Vagina (tissue), 2 donors: Measurements from ENCODE around the gene RANBP10. TPM values are rescaled to one million over a fixed set of nuclear protein-coding genes. Genes with fewer than 3 reads are reported as not detected.

Source experiments
- DNase-seq, 2 donors: peaks; one replicate each; pipeline ENCODE4 v3.0.0-alpha.2; 2017; ENCODE audit errors: extremely low spot score in 2 of 2
- H3K27ac ChIP-seq: fragments of 200-600 bp; sonication (generic); one replicate; pipeline ENCODE4 v1.5.1; 2019
- H3K27me3 ChIP-seq: fragments of 200-600 bp; sonication (generic); one replicate; pipeline ENCODE4 v1.5.1; 2019
- H3K36me3 ChIP-seq, 2 donors: fragments of 200-600 bp; sonication (generic); one replicate each; pipeline ENCODE4 v1.5.1; 2017 to 2019
- H3K4me1 ChIP-seq: fragments of 200-600 bp; sonication (generic); one replicate; pipeline ENCODE4 v1.5.1; 2019
- H3K4me3 ChIP-seq, 2 donors: fragments of 200-600 bp; sonication (generic); 1 replicate in 1 of 2; 2 replicates in 1 of 2; pipeline ENCODE4 v1.5.1; 2016 to 2019
- H3K9me3 ChIP-seq: fragments of 200-600 bp; sonication (generic); one replicate; pipeline ENCODE4 v1.5.1; 2019
- CTCF ChIP-seq, 3 experiments: fragments of 450-650 bp in 2 of 3; fragments of 200-600 bp in 1 of 3; sonication (generic) in 1 of 3; IDR thresholded peaks; one replicate each; pipeline ENCODE4 v1.5.1; 2017 to 2019; ENCODE audit warnings: antibody characterized with exemption in 3 of 3, mild to moderate bottlenecking in 2 of 3, moderate library complexity in 2 of 3
- POLR2A ChIP-seq, 2 donors: fragments of 450-650 bp; IDR thresholded peaks; one replicate each; pipeline ENCODE4 v1.6.1; 2017; ENCODE audit warnings: antibody characterized with exemption in 2 of 2, mild to moderate bottlenecking in 2 of 2, moderate library complexity in 2 of 2
- POLR2AphosphoS5 ChIP-seq, 2 donors: sonication (generic); formaldehyde crosslinking; IDR thresholded peaks; one replicate each; pipeline ENCODE4 v1.9.0; 2017; ENCODE audit warnings: antibody characterized with exemption in 2 of 2, mild to moderate bottlenecking in 2 of 2, low read depth in 1 of 2; ENCODE audit not compliant: insufficient read depth in 1 of 2
- intact Hi-C: fragments of 100-400 bp; cut with DNase I; formaldehyde crosslinking; loops from one replicate; pipeline ENCODE4 v1.15.1; 2023
- total RNA-seq: library from RNA; depleted of rRNA; stranded (reverse); fragments of >200 nt; gene quantifications from one replicate; pipeline ENCODE4 v1.2.3, GENCODE V29; 2016

The RANBP10 gene
- total RNA-seq, 1 donor from 2014 or later, result 17.9 TPM

- intact Hi-C loops, result no loop called here
- H3K9me3 ChIP-seq, result no peaks in the 10 kb centered on the region
- peaks cover 50% of the 10 kb centered on the region for H3K4me1 ChIP-seq
- H3K4me3 ChIP-seq, result peak overlapping the region; percentile 99 to 100
- peak in 1 of 2 donors; percentile 89 for DNase-seq
- H3K27me3 ChIP-seq, result no peaks in the 10 kb centered on the region
- peak overlapping the region; percentile 89 for H3K27ac ChIP-seq
- no peak for TF ChIP-seq CTCF (IDR thresholded peaks at IDR 0.05)
- TF ChIP-seq POLR2AphosphoS5 (IDR thresholded peaks at IDR 0.05; ENCODE audit: insufficient read depth in 1 of 2, low read depth in 1 of 2), result no peak
- TF ChIP-seq POLR2A (IDR thresholded peaks at IDR 0.05), result no peak
- H3K36me3 ChIP-seq, result peaks cover 0 to 7% of the 10 kb centered on the region in 2 donors
Measured at GRCh38 chr16:67805718-67806427, 487 bp downstream of the RANBP10 start.

- Histone ChIP-seq H3K4me1 (peaks cover 59% of the 10 kb centered on the region), H3K27ac (peak overlapping the region; percentile 89), H3K4me3 (peak overlapping the region; percentile 99 to 100), H3K36me3 (peaks cover 0 to 7% of the 10 kb centered on the region in 2 donors), H3K9me3 (no peaks in the 10 kb centered on the region), H3K27me3 (no peaks in the 10 kb centered on the region)
- no peak for DNase-seq
- TF ChIP-seq POLR2AphosphoS5 (IDR thresholded peaks at IDR 0.05; ENCODE audit: insufficient read depth in 1 of 2, low read depth in 1 of 2) (no peak), POLR2A (IDR thresholded peaks at IDR 0.05) (no peak), CTCF (IDR thresholded peaks at IDR 0.05) (no peak)
- intact Hi-C loops, result no loop called here
Measured at GRCh38 chr16:67804853-67805542, 1.4 kb downstream of the RANBP10 start.

- intact Hi-C loops, result no loop called here
- Histone ChIP-seq H3K36me3 (peaks cover 0 to 8% of the 10 kb centered on the region in 2 donors), H3K4me1 (peaks cover 64% of the 10 kb centered on the region), H3K27me3 (no peaks in the 10 kb centered on the region), H3K9me3 (no peaks in the 10 kb centered on the region), H3K27ac (no peak overlapping the region), H3K4me3 (no peak overlapping the region)
- TF ChIP-seq POLR2A (IDR thresholded peaks at IDR 0.05) (no peak), POLR2AphosphoS5 (IDR thresholded peaks at IDR 0.05; ENCODE audit: insufficient read depth in 1 of 2, low read depth in 1 of 2) (no peak), CTCF (IDR thresholded peaks at IDR 0.05) (no peak)
- DNase-seq, result no peak
Measured at GRCh38 chr16:67803894-67804293, 2.5 kb downstream of the RANBP10 start.

GRCh38 chr16:67801883-67802282, 4.5 kb downstream of the RANBP10 start:
- no peaks in the 10 kb centered on the region for H3K9me3 ChIP-seq
- no peaks in the 10 kb centered on the region for H3K27me3 ChIP-seq
- intact Hi-C loops, result no loop called here
- TF ChIP-seq POLR2A (IDR thresholded peaks at IDR 0.05) (no peak), POLR2AphosphoS5 (IDR thresholded peaks at IDR 0.05; ENCODE audit: insufficient read depth in 1 of 2, low read depth in 1 of 2) (no peak), CTCF (IDR thresholded peaks at IDR 0.05) (no peak)
- peaks cover 57% of the 10 kb centered on the region for H3K4me1 ChIP-seq
- H3K36me3 ChIP-seq, result peaks cover 0 to 12% of the 10 kb centered on the region in 2 donors
- DNase-seq, result no peak
- H3K4me3 ChIP-seq, result no peak overlapping the region
- H3K27ac ChIP-seq, result no peak overlapping the region

- intact Hi-C loops, result no loop called here
- Histone ChIP-seq H3K27ac (no peak overlapping the region), H3K9me3 (no peaks in the 10 kb centered on the region), H3K4me1 (peaks cover 57% of the 10 kb centered on the region), H3K36me3 (peaks cover 0 to 12% of the 10 kb centered on the region in 2 donors), H3K4me3 (no peak overlapping the region), H3K27me3 (no peaks in the 10 kb centered on the region)
- DNase-seq, result no peak
- TF ChIP-seq CTCF (IDR thresholded peaks at IDR 0.05) (no peak), POLR2A (IDR thresholded peaks at IDR 0.05) (no peak), POLR2AphosphoS5 (IDR thresholded peaks at IDR 0.05; ENCODE audit: insufficient read depth in 1 of 2, low read depth in 1 of 2) (no peak)
Measured at GRCh38 chr16:67801241-67801640, 5.1 kb downstream of the RANBP10 start.
